GM12801 (cell line): ENCODE results near the gene CA10.

Experiments used
- CTCF ChIP-seq: IDR thresholded peaks from one replicate; pipeline ENCODE4 v1.5.1; 2011; ENCODE audit warnings: control low read depth; ENCODE audit not compliant: insufficient read length; ENCODE audit errors: extremely low read depth

CA10 gene

GRCh38 chr17:52158450-52159042 lies at the start of gene CA10:
TSS of gene CA10 (minus strand) at chr17:52158714.
- no peak for TF ChIP-seq CTCF

- no peak for TF ChIP-seq CTCF
Measured at GRCh38 chr17:52207796-52208195, 49.3 kb upstream of the CA10 start.

GRCh38 chr17:52202520-52203080 lies 44.1 kb upstream of the CA10 start:
- no peak for TF ChIP-seq CTCF

- no peak for TF ChIP-seq CTCF
Measured at GRCh38 chr17:52201767-52202519, 43.4 kb upstream of the CA10 start.

- no peak for TF ChIP-seq CTCF
Measured at GRCh38 chr17:52191491-52191890, 33.0 kb upstream of the CA10 start.

- no peak for TF ChIP-seq CTCF
Measured at GRCh38 chr17:52181782-52182181, 23.3 kb upstream of the CA10 start.

- no peak for TF ChIP-seq CTCF
Measured at GRCh38 chr17:52178012-52178411, 19.5 kb upstream of the CA10 start.
